ENCODE results near the gene BOK.

Gene BOK

GRCh38 chr2:241606186-241606585, 47.6 kb downstream of the BOK start:
- no peak for DNase-seq

GRCh38 chr2:241607162-241607885, 48.8 kb downstream of the BOK start:
- DNase-seq, result no peak

- DNase-seq, result no peak
Measured at GRCh38 chr2:241608881-241609280, 50.3 kb downstream of the BOK start.

GRCh38 chr2:241609859-241610793, 51.6 kb downstream of the BOK start:
- peak; percentile 92 for DNase-seq

GRCh38 chr2:241611062-241611461, 52.5 kb downstream of the BOK start:
- DNase-seq, result no peak

- no peak for DNase-seq
Measured at GRCh38 chr2:241612156-241613016, 53.8 kb downstream of the BOK start.

- no peak for DNase-seq
Measured at GRCh38 chr2:241613017-241613780, 54.7 kb downstream of the BOK start.

- DNase-seq, result no peak
Measured at GRCh38 chr2:241615041-241615440, 56.5 kb downstream of the BOK start.

GRCh38 chr2:241615522-241616052, 57.0 kb downstream of the BOK start:
- no peak for DNase-seq

GRCh38 chr2:241616168-241617125, 57.9 kb downstream of the BOK start:
- no peak for DNase-seq

GRCh38 chr2:241617431-241618154, 59.0 kb downstream of the BOK start:
- DNase-seq, result peak; percentile 13 to 65

GRCh38 chr2:241618296-241618805, 59.8 kb downstream of the BOK start:
- no peak for DNase-seq

GRCh38 chr2:241618829-241619228, 60.3 kb downstream of the BOK start:
- DNase-seq, result no peak

GRCh38 chr2:241619597-241620418, 61.3 kb downstream of the BOK start:
- DNase-seq, result no peak

GRCh38 chr2:241620419-241620769, 61.8 kb downstream of the BOK start:
- DNase-seq, result peak in 1 of 2 donors; percentile 13

All from CD4-positive, alpha-beta T cell treated with Interleukin-1 beta for 1 hour (primary cell).